Measurements from ENCODE around the gene DBX1.

DBX1 gene

GRCh38 chr11:20155683-20156279, 4.5 kb downstream of the DBX1 start:
- no peak overlapping the region for H3K4me3 ChIP-seq (ENCODE audit: low read depth, low read length)
- no peak for TF ChIP-seq CTCF (IDR thresholded peaks at IDR 0.05; ENCODE audit: control insufficient read depth, extremely low read depth, insufficient read depth)
- DNase-seq (ENCODE audit: low read depth): no peak

DNA sequence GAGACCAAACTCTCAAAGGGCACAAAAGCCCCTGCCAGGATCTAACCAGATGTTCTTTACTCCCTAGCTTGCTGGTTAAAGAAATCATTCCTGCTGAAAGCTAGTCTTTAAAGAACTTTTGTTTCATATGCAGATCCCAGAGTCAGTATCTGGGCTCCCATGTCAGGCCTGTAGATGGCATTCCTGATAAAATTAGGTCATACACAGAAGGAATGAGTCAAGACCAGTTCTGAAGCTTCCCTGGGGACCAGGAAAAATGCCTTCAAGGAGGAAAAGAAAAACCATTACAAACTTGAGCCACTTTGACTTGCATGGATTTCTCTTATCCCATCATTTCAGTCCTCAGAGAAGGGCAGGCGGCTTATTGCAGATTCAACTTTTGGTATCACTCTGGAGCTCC, 5.9 kb downstream of the DBX1 start:
- no peak for TF ChIP-seq CTCF (IDR thresholded peaks at IDR 0.05; ENCODE audit: control insufficient read depth, extremely low read depth, insufficient read depth)
- no peak for DNase-seq (ENCODE audit: low read depth)
- H3K4me3 ChIP-seq (ENCODE audit: low read depth, low read length): no peak overlapping the region

DNA sequence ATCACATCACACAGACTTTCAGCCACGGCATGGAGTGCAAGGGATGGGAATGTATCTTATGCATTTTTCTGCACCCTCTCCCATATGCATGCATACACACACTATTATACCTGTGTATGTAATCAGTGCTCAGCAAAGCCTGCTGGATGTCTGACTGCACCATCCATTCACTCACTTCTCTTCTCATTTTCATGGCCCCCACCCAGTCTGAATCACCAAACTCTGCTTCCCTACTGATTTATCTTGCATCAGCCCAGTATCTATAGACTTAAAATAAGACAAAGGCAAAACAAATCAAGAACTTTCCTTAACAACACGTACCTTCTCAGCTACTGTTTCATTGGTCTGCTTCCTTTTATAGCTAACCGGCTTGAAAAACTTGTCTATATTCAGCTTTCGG, 21.6 kb downstream of the DBX1 start:
- no peak for TF ChIP-seq CTCF (IDR thresholded peaks at IDR 0.05; ENCODE audit: control insufficient read depth, extremely low read depth, insufficient read depth)
- no peak for DNase-seq (ENCODE audit: low read depth)
- H3K4me3 ChIP-seq (ENCODE audit: low read depth, low read length): no peak overlapping the region

DNA sequence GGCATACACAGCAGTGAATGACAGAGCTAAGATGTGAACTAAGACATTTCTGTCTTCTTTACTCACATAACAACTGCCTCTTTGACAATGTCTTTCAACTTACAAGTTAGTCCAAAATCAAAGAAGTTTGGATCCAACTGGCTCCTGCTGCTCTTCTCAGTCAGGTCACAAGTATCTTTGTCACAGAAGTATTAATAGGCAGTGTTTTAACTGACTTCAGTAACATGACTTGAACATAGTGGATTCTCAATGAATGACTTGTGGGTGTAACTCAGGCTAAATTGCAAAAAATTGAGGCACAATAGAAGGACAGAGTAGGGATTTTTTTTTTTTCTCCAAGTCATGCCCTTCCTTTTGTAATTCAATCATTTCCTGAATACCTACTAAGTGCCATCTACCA, 22.6 kb downstream of the DBX1 start:
- no peak for DNase-seq (ENCODE audit: low read depth)
- H3K4me3 ChIP-seq (ENCODE audit: low read depth, low read length): no peak overlapping the region
- TF ChIP-seq CTCF (IDR thresholded peaks at IDR 0.05; ENCODE audit: control insufficient read depth, extremely low read depth, insufficient read depth): no peak

GRCh38 chr11:20134991-20135736, 25.1 kb downstream of the DBX1 start:
- TF ChIP-seq CTCF (IDR thresholded peaks at IDR 0.05; ENCODE audit: control insufficient read depth, extremely low read depth, insufficient read depth): no peak
- no peak overlapping the region for H3K4me3 ChIP-seq (ENCODE audit: low read depth, low read length)
- DNase-seq (ENCODE audit: low read depth): no peak

- DNase-seq (ENCODE audit: low read depth): no peak
- TF ChIP-seq CTCF (IDR thresholded peaks at IDR 0.05; ENCODE audit: control insufficient read depth, extremely low read depth, insufficient read depth): no peak
- peak overlapping the region; percentile 45 for H3K4me3 ChIP-seq (ENCODE audit: low read depth, low read length)
Measured at GRCh38 chr11:20132667-20133039, 27.6 kb downstream of the DBX1 start.

All from LNCaP clone FGC (cell line).